ENCODE data around the gene CROCC2. TPM values are rescaled to one million over a fixed set of nuclear protein-coding genes. Genes with fewer than 3 reads are reported as not detected.

CROCC2 gene
- total and polyA plus RNA-seq, 2 of the 13 experiments (the other 11 are each of a cell fraction or from before 2014, with no cell fraction given) = not detected

GRCh38 chr2:240988146-240988545 lies 82.0 kb downstream of the CROCC2 start:
- ChIA-PET POLR2A (no interaction called here), CTCF (ENCODE audit: low intra/inter-chr PET ratio, low total read pairs) (interaction anchor here (3.8 kb wide), 1 partner anchor 137 kb away, joined by 19 read pairs; no protein-coding TSS in a partner anchor)
- intact Hi-C loops (cut with micrococcal nuclease; ENCODE audit: unreplicated experiment) = loop anchor here (10.0 kb wide), 1 partner anchor 1783 kb away; no protein-coding TSS in a partner anchor

More at GRCh38 chr2:240988146-240988545, 82.0 kb downstream of the CROCC2 start:
- H3K9me3 ChIP-seq (ENCODE audit: low read length) = no peaks in the 10 kb centered on the region
- ATAC-seq (no peak), DNase-seq (ENCODE audit: low spot score) (no peak), FAIRE-seq (no peak)
- WGBS (ENCODE audit: low lambda C conversion rate) = 60% methylated on average over 3 of the region's 3 CpGs
- H3K9ac ChIP-seq (ENCODE audit: insufficient read depth, low read depth, low read length) = no peak overlapping the region
- H3K27me3 ChIP-seq (ENCODE audit: control insufficient read depth in 1 of 2, insufficient read depth in 2 of 2, low read length in 2 of 2) = peaks cover 22 to 70% of the 10 kb centered on the region in 2 experiments
- no peaks in the 10 kb centered on the region; the same call in 1 of the 2 replicates for H4K20me1 ChIP-seq (ENCODE audit: insufficient read depth, low read length)
- no peak overlapping the region for H3K27ac ChIP-seq (ENCODE audit: extremely low read length, insufficient read depth, low read length)
- H3K36me3 ChIP-seq (replicated peaks in 1 of 2; ENCODE audit: control insufficient read depth in 1 of 2, insufficient read depth in 2 of 2, low read length in 2 of 2) = no peaks in the 10 kb centered on the region
- H2AFZ ChIP-seq (ENCODE audit: low read length) = no peak overlapping the region
- no TSS peak for BruUV-seq (replicated peaks)
- no peak for TF ChIP-seq THYN1 (CRISPR knock-in tag; IDR thresholded peaks at IDR 0.05; ENCODE audit: borderline replicate concordance, low read depth)
- no peak for TF ChIP-seq ZNF766 (CRISPR knock-in tag; IDR thresholded peaks at IDR 0.05; ENCODE audit: borderline replicate concordance)
- TF ChIP-seq ZNF350 (CRISPR knock-in tag; IDR thresholded peaks at IDR 0.05; ENCODE audit: borderline replicate concordance, low read depth) = no peak
- TF ChIP-seq ATF7 (IDR thresholded peaks at IDR 0.05) = no peak
- TF ChIP-seq ATF7 (CRISPR knock-in tag; IDR thresholded peaks at IDR 0.05) = no peak
- no peak for TF ChIP-seq HOXA7 (CRISPR knock-in tag; IDR thresholded peaks at IDR 0.05)
- no peak for TF ChIP-seq ZBTB40 (IDR thresholded peaks at IDR 0.05)
- TF ChIP-seq ZBTB40 (CRISPR knock-in tag; IDR thresholded peaks at IDR 0.05) = no peak
- H3K4me3 ChIP-seq (replicated peaks in 1 of 3; ENCODE audit: insufficient read depth in 1 of 3, low read depth in 2 of 3, low read length in 3 of 3) = no peak overlapping the region
- H3K4me2 ChIP-seq (ENCODE audit: low read depth, low read length) = no peak overlapping the region
- peaks cover 61% of the 10 kb centered on the region for H3K4me1 ChIP-seq (ENCODE audit: insufficient read depth, low read length)
- no peaks in the 10 kb centered on the region for H3K79me2 ChIP-seq (ENCODE audit: insufficient read depth, low read length)
- in situ Hi-C loops (cut with HindIII; ENCODE audit: extremely low pct_ligation_motif_present, low pct_unique_long_range_greater_than_20kb) = loop anchor here (5.0 kb wide), 1 partner anchor 71 kb away; no protein-coding TSS in a partner anchor

Data from HepG2 (cell line).